Breast epithelium (tissue), 3 donors: ENCODE results near the gene CCDC9.
"Not testable (repeated sequence)": the region's sequence is repeated elsewhere in the genome, so short reads cannot be mapped to it uniquely, and the experiment has no call there.

Experiments used
- CTCF ChIP-seq, 3 donors: fragments of 450-650 bp; IDR thresholded peaks; one replicate each; pipeline ENCODE4 v1.5.1; 2016 to 2017; ENCODE audit warnings: antibody characterized with exemption in 3 of 3, mild to moderate bottlenecking in 3 of 3, moderate library complexity in 3 of 3
- POLR2A ChIP-seq: fragments of 450-650 bp; IDR thresholded peaks from one replicate; pipeline ENCODE4 v1.6.1; 2016; ENCODE audit warnings: antibody characterized with exemption, mild to moderate bottlenecking, moderate library complexity
- POLR2AphosphoS5 ChIP-seq, 3 donors: sonication (generic); formaldehyde crosslinking; IDR thresholded peaks; one replicate each; pipeline ENCODE4 v1.6.1; 2017; ENCODE audit warnings: antibody characterized with exemption in 3 of 3

- not testable (repeated sequence) for TF ChIP-seq POLR2A; CTCF (IDR thresholded peaks at IDR 0.05); POLR2AphosphoS5 (IDR thresholded peaks at IDR 0.05)
Measured at GRCh38 chr19:47276513-47276912, 20.2 kb downstream of the CCDC9 start.
